Glomerular visceral epithelial cell (primary cell): ENCODE results near the gene DGAT2L6.

Experiments used
- DNase-seq: peaks from one replicate; pipeline ENCODE4 v3.0.0-alpha.2; 2016; ENCODE audit errors: extremely low spot score

The DGAT2L6 gene

DNA sequence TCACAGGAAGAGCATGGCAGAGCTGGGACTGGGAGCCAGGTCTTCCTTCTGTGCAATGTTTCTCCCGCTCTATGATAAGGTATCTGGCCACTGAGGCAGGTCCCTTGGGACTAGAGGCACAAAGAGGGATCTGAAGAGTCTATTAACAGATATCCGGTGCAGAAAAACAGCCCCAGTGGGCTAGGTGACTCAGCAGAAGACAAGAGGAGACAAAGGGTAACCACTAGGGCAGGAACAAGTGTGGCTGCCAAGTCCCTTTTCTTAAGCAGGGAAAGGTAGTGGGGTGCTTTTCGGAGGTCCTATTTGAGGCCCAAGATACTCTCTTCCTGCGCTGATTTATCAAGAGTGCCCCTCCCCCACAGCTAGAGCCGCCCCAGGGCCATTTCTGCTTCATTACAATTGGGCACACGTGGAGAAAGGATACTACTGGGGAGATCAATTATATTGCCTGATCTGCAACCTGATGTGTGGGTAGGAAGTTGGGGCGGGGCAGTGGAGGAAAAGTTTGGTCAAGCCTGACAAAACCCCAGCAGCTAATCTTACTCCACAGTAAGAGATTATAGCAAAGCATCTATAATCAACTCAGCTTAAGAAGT lies at the start of gene DGAT2L6:
TSS of gene DGAT2L6 (plus strand) at position 546 of the 596 bp plus-strand sequence. CDS start 100 bp downstream, outside the sequence.
- DNase-seq, result no peak

GRCh38 chrX:70128071-70128470 lies 49.2 kb upstream of the DGAT2L6 start:
- DNase-seq, result no peak

DNA sequence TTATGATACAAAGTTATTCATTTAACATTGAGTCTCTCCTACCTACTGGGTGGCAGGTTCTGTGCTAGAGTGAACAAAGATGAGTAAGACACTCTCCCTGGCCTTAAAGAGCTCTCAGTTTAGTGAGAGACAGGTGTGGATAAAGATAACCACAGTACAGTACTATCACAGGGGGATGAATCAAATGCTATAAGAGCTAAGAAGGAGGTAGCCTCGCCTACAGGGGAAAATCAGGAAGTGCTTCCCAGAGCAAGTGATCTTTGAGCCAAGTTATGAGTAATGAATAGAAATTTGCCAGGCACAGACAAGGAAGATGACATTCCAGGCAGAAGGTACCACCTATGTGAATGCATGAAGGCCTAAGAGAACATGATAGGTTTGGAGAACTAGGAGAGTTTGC lies 47.5 kb upstream of the DGAT2L6 start:
- peak; percentile 29 for DNase-seq

- DNase-seq, result no peak
These were observed 45.1 kb upstream of the DGAT2L6 start for GRCh38 chrX:70132224-70132623.

GRCh38 chrX:70132877-70133302 lies 44.4 kb upstream of the DGAT2L6 start:
- no peak for DNase-seq

- DNase-seq, result peak; percentile 83
These were observed 43.8 kb upstream of the DGAT2L6 start, which contains the start of gene IGBP1 for GRCh38 chrX:70133303-70134115. Gene IGBP1 (plus strand): TSS chrX:70133447. CDS start chrX:70133948, 501 bp downstream.

DNA sequence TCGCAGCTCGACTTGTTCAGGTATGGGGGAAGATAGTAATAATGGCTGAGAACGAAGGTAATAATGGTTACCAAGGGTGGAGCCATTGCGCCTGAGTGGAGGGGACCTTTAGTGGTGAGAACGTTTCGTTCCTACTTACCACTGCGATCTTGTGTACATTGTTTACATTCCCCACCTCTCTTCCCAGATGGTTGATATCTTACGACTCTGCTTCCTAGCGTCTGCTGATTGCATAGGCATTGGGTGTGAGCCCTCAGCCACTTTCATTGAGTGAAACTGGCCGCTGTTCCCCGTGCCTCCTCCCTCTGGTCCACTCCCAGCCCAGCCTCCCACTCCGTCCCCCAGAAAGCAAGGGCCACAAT lies 43.2 kb upstream of the DGAT2L6 start:
- no peak for DNase-seq

DNA sequence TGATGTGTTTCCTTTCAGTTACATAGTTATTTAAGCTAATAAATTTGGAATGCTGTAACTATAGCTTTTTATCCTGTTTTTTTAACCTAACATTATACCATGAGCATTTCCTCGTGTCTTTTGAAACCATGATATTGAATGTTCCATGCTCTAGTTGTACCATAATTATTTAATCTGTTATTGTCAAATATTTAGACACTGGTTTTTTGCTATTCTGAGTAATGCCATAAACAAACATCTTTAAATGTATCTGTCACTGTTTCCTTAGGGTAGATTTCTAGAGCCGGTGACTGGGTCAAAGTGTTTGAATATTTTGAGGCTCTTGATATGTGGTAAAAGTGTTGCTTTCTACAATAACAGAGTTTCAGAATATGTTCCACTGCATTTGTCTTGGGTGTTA lies 38.7 kb upstream of the DGAT2L6 start:
- no peak for DNase-seq

DNA sequence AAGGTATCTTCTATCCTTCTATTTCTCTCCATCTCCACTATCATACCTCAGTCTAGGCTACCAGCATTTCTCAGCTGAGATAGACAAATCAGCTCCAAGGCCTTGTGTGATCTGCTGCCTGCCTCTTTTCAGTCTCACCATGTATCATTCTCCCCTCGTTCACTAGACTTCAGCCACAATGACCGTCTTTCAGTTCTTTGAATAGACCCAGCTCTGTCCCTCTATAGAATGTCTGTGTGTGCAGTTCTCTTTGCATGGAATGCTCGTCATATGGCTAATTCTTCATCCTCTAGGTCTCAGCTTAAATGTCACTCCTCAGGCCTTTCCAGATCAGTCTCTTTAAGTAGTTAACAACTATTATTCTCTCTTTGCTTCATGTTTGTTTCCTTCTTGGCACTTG lies 37.5 kb upstream of the DGAT2L6 start:
- no peak for DNase-seq

GRCh38 chrX:70141373-70141772 lies 35.9 kb upstream of the DGAT2L6 start:
- DNase-seq, result no peak

- DNase-seq, result peak; percentile 72
These were observed 10.4 kb upstream of the DGAT2L6 start for GRCh38 chrX:70166601-70167590.

DNA sequence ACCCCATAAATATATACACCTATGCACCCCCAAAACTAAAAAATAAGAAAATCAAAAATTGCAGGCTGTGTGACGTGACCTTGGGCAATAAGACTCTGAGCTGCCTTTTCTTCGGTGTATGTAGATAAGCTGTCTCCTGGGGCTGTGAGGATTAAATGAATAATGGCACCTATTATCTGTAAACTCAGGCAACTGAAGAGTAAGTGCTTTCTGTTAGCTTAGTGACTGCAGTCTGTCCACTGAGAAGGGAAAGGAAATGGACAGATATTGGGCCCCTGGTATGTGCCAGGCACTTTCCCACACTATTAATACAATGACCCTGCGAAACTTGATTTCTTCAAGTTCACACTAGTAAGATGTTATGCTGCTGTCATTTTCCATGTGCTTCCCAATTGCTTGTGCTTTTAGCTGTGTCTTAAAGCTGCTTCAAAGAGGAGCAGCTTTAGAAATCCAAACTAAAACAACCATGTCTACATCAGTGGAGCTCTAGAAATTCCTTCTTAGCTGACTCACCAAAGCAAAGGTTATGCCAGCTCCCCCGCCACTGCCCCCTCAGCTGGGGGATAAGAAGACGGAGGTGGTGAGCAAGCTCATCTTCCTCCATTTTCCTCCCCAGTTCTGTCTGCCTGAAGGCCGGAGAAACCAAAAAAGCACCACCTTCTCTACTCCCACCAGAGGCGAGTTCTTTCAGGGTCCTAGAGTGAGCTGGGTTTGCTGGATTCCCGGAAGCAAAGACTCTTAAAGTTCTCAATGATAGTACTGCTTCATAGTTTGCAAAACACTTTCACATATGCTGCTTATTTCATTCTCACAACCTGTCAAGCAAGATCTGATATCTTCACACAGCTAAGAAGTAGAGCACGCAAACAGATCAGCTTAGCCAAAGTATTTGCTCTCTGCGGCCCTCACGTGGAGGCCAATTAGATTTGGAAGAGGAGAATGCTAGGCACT lies 8.8 kb upstream of the DGAT2L6 start:
- peak; percentile 79 for DNase-seq

DNA sequence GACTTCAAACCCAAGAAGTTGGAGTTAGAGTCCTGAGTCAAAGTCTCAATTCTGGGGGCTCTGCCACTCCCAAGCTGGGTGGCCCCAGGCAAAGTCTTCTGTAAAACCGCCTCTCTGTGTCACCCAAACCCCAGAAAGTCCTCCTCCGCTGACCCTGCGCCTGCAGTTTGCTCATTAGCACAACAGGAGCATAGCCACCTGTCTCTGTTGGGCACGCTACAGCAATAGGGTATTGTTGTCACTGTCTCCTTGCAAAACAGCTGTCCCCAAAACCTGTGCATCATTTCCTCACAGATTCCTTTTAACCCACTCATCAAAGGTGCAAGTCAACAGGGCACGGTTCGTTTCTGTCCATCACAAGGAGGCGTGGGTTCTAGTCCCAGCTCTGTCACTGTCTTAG lies 8.0 kb upstream of the DGAT2L6 start:
- no peak for DNase-seq

- DNase-seq, result no peak
These were observed 5.7 kb upstream of the DGAT2L6 start for GRCh38 chrX:70171624-70172023.

GRCh38 chrX:70172221-70172620 lies 5.1 kb upstream of the DGAT2L6 start:
- no peak for DNase-seq

DNA sequence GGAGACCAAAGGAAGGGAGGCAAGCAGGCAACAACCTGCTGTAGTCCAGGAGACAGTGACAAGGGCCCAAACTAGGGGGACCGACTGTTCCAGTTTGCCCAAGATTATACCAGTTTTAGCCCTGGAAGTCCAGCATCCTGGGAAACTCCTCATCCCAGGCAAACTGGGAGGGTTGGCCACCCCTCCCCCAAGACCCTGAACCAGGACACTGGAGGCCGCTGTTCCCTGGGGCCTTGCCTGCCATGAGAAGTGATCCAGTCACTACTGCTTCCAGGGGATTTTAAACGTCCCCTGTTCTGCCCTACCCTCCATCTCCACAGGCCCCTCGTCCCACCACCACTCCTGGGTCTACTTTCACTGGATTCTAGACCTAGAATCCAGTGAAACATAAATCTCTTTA lies 4.3 kb upstream of the DGAT2L6 start:
- DNase-seq, result no peak

DNA sequence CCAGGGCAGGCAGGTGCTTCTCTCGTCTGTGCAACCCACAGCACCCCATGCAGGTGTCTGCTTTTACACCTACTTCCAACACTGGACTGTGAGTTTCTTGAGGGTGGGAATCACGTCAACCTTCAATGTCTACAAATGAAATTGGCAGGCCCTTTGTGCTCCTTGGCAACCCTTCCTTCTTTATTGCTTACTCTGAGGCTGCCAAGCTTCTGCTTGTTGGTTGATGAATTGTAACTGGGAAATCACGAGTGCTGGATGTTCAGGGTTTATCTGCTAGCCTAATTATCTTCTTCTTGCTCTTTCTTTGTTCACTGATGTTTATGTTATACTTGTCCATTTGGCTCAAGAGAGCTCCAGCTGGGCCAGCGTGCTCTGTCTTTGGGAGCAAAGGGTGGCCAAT lies 2.5 kb upstream of the DGAT2L6 start:
- DNase-seq, result no peak

DNA sequence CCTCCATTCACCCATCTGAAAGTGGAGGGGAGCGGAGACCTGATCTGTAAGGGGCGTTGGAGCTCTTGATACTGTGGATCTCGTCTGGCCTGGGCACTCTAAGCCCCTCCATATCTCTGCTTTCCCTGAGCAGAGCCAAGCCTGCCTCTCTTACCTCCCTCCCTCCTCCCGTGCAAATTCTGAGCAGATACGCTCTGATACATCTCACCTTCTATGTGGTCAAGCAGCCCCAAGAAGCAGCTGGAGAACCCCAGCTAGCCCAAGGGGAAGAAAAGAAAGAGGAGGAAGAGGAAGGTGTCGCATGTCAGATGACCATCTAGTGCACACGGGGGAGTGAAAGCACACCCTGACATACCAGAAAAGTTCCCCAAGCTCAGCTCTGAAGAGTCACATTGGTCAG lies 1.9 kb upstream of the DGAT2L6 start:
- no peak for DNase-seq

- DNase-seq, result no peak
These were observed 5.8 kb downstream of the DGAT2L6 start for GRCh38 chrX:70183091-70183490.

DNA sequence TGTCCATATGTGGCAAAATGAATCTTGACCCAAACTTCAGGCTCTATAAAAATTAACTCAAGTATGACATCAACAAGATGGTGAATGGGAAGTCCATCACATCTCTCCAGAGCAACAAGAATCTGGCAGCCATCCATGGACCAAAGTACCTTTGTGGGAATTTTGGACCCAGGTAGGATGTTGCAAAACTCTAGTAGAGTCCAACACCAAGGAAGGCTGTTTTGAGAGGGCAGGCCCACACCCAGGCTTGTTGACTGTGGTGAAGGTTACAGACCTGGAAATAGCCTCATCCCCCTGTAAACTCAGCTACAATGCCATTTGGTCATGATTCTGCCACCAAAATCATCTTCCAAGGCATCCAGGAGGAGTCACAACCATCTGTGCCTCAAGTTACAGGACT lies 12.9 kb downstream of the DGAT2L6 start:
- no peak for DNase-seq
